RWPE2 (cell line): ENCODE results near the gene ATN1.

Experiments
- ATAC-seq: fragments of 200-7000 bp; cut with Tn5 transposase; 3 replicates; pipeline ENCODE4 v1.9.1; 2021; ENCODE audit warnings: low read depth
- DNase-seq: peaks from one replicate; pipeline ENCODE4 v3.0.0-alpha.2; 2020; ENCODE audit warnings: low spot score
- H3K27ac ChIP-seq: fragments of 450-650 bp; 2 replicates; pipeline ENCODE4 v1.5.1; 2017; ENCODE audit warnings: mild to moderate bottlenecking; ENCODE audit not compliant: poor library complexity, severe bottlenecking
- H3K27me3 ChIP-seq: fragments of 250-450 bp; sonication (Bioruptor Pico); 2 replicates; pipeline ENCODE4 v1.5.1; 2021; ENCODE audit warnings: mild to moderate bottlenecking, moderate library complexity; ENCODE audit not compliant: insufficient read depth, poor library complexity, severe bottlenecking
- H3K36me3 ChIP-seq: fragments of 250-450 bp; sonication (Bioruptor Pico); 2 replicates; pipeline ENCODE4 v1.5.1; 2020; ENCODE audit warnings: low read depth, mild to moderate bottlenecking, moderate library complexity
- H3K4me1 ChIP-seq: fragments of 250-450 bp; sonication (Bioruptor Pico); 2 replicates; pipeline ENCODE4 v1.5.1; 2021; ENCODE audit warnings: mild to moderate bottlenecking, moderate library complexity; ENCODE audit not compliant: insufficient read depth, poor library complexity, severe bottlenecking
- H3K4me3 ChIP-seq: fragments of 250-450 bp; sonication (Bioruptor Pico); 2 replicates; pipeline ENCODE4 v1.5.1; 2021; ENCODE audit warnings: mild to moderate bottlenecking, moderate library complexity; ENCODE audit not compliant: severe bottlenecking
- H3K9me3 ChIP-seq: fragments of 250-450 bp; sonication (Bioruptor Pico); 2 replicates; pipeline ENCODE4 v1.5.1; 2021; ENCODE audit warnings: mild to moderate bottlenecking, moderate library complexity; ENCODE audit not compliant: severe bottlenecking
- CTCF ChIP-seq: fragments of 450-650 bp; IDR thresholded peaks from one replicate; pipeline ENCODE4 v1.5.1; 2017; ENCODE audit warnings: mild to moderate bottlenecking, moderate library complexity; ENCODE audit not compliant: poor library complexity, severe bottlenecking

Gene ATN1

DNA sequence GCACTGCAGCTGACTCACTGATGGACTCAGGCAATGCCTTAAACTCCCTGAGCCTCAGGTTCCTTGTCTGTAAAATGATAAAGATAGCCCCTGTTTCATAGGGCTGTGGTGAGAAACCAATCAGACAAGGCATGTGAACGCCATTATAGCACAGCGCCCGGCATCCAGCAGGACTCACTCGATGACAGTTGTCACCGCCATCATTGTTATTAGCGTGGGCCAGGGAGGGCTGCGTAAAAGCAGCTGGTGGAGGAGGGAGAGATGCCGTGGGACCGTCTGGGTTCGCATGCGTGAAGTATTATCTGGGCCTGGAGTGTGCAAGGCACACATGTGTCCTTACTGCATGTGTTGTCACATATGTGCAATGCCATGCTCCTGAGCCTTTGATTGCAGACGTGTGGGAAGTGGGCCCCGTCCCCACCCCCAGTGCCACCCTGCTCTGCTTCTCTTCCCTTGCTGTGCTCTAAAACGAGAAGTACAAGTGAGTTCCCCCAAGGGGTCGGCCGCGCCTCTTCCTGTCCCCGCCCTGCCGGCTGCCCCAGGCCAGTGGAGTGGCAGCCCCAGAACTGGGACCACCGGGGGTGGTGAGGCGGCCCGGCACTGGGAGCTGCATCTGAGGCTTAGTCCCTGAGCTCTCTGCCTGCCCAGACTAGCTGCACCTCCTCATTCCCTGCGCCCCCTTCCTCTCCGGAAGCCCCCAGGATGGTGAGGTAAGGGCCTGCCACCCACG is 23.2 kb downstream of the ATN1 start, which contains the start of gene PTPN6:
Gene PTPN6, plus strand, starts transcription at position 546 of the 730 bp plus-strand sequence. Its CDS starts 157 bp downstream, at position 703.
- ATAC-seq (no peak), DNase-seq (peak; percentile 54)
- no peaks in the 10 kb centered on the region; the same call in 1 of the 2 replicates for H3K36me3 ChIP-seq
- H3K27ac ChIP-seq, result no peak within 1 kb of the TSS
- peaks cover 4% of the 10 kb centered on the region for H3K4me1 ChIP-seq
- H3K27me3 ChIP-seq, result no peaks in the 10 kb centered on the region
- no peak for TF ChIP-seq CTCF
- no peaks in the 10 kb centered on the region for H3K9me3 ChIP-seq
- no peak within 1 kb of the TSS for H3K4me3 ChIP-seq

GRCh38 chr12:6951551-6952120 is 23.9 kb downstream of the ATN1 start:
- H3K36me3 ChIP-seq, result no peaks in the 10 kb centered on the region
- no peak overlapping the region for H3K4me3 ChIP-seq
- TF ChIP-seq CTCF, result no peak
- DNase-seq, result peak; percentile 57
- no peaks in the 10 kb centered on the region for H3K9me3 ChIP-seq
- no peak overlapping the region for H3K27ac ChIP-seq
- H3K4me1 ChIP-seq, result peaks cover 3% of the 10 kb centered on the region
- ATAC-seq, result no peak
- no peaks in the 10 kb centered on the region for H3K27me3 ChIP-seq

- TF ChIP-seq CTCF, result no peak
- no peaks in the 10 kb centered on the region for H3K4me1 ChIP-seq
- no peak overlapping the region for H3K27ac ChIP-seq
- no peaks in the 10 kb centered on the region for H3K36me3 ChIP-seq
- no peaks in the 10 kb centered on the region for H3K27me3 ChIP-seq
- H3K4me3 ChIP-seq, result no peak overlapping the region
- no peaks in the 10 kb centered on the region for H3K9me3 ChIP-seq
- ATAC-seq, result no peak
- DNase-seq, result peak; percentile 49
These were observed 24.5 kb downstream of the ATN1 start for GRCh38 chr12:6952121-6952862.

DNA sequence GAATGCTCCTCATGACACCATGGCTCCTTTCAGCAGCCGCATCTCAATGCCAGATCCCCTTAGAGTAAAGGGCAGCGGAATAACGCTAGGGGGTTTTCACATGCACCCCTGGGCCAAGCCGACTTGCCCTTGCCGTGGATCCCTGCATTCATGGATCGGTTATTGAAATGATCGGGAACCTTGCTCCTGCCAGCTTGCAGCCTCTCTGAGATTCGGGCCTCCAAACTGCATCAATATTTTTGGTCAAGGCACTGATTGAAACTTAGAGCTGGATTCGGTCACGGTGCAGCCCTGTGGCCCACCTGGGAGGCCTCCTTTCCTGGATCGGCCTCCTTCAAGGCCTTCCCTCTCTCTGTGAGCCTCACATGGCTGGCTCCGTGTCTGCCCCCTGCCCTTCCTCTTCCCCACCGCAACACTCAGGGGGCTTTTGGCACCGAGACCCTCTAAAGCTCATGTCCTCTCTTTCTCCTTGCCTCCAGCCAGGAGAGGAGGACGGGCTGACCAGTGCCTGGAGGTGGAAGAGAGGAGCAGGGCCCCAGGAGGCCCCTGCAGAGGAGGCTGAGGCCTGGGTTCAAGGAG is 25.2 kb downstream of the ATN1 start:
- Histone ChIP-seq H3K27me3 (no peaks in the 10 kb centered on the region), H3K27ac (no peak overlapping the region), H3K4me1 (no peaks in the 10 kb centered on the region), H3K9me3 (no peaks in the 10 kb centered on the region), H3K36me3 (no peaks in the 10 kb centered on the region), H3K4me3 (no peak overlapping the region)
- no peak for DNase-seq
- no peak for ATAC-seq
- no peak for TF ChIP-seq CTCF
